Caco-2 (cell line): ENCODE measurements around the gene CLPTM1L. TPM values are rescaled to one million over a fixed set of nuclear protein-coding genes. Genes with fewer than 3 reads are reported as not detected.
A peak's percentile ranks its signal among the peaks of the same experiment; 100 is the strongest.

Experiments
- BruUV-seq: library from RNA; stranded (reverse); fragments of 400-500 nt; replicated peaks from 2 replicates; lab custom pipeline; 2021; lab: Mats Ljungman, UMichigan
- CTCF ChIA-PET: fragments of 300-600 bp; sonication (Branson Sonifier 250); formaldehyde crosslinking; loops from one replicate; lab custom pipeline; 2022; ENCODE audit warnings: antibody characterized with exemption; lab: Charles Lee
- POLR2A ChIA-PET: fragments of 300-600 bp; sonication (Branson Sonifier 250); formaldehyde crosslinking; loops from one replicate; lab custom pipeline; 2022; ENCODE audit warnings: antibody characterized with exemption; lab: Charles Lee
- DNase-seq, 2 experiments: peaks; one replicate each; pipeline versions ENCODE4 v3.0.0 to v3.0.0-alpha.2; 2020 to 2022
- H3K27me3 ChIP-seq: replicated peaks from 2 replicates; pipeline ENCODE4 v1.6.0; 2011; ENCODE audit warnings: low read length; ENCODE audit not compliant: control insufficient read depth, insufficient read depth
- H3K36me3 ChIP-seq: 2 replicates; pipeline ENCODE4 v1.5.1; 2011; ENCODE audit warnings: low read length; ENCODE audit not compliant: control insufficient read depth, insufficient read depth
- H3K4me1 ChIP-seq: fragments of 250-450 bp; sonication (Bioruptor Pico); 2 replicates; pipeline ENCODE4 v1.5.1; 2020; ENCODE audit warnings: mild to moderate bottlenecking
- H3K4me3 ChIP-seq: 2 replicates; pipeline ENCODE4 v1.5.1; 2011; ENCODE audit warnings: low read depth, mild to moderate bottlenecking, control low read depth, low read length
- H3K9me3 ChIP-seq: fragments of 250-450 bp; sonication (Bioruptor Pico); 2 replicates; pipeline ENCODE4 v1.5.1; 2020; ENCODE audit warnings: mild to moderate bottlenecking, moderate library complexity
- H3K27ac Mint-ChIP-seq: one replicate; pipeline ENCODE4 v1.8.0; 2022; ENCODE audit warnings: mixed read lengths; ENCODE audit not compliant: unreplicated experiment
- H3K27me3 Mint-ChIP-seq: one replicate; pipeline ENCODE4 v1.8.0; 2022; ENCODE audit warnings: mixed read lengths; ENCODE audit not compliant: insufficient read depth, unreplicated experiment
- H3K36me3 Mint-ChIP-seq: one replicate; pipeline ENCODE4 v1.8.0; 2022; ENCODE audit warnings: mild to moderate bottlenecking, mixed read lengths; ENCODE audit not compliant: insufficient read depth, unreplicated experiment
- H3K4me1 Mint-ChIP-seq: one replicate; pipeline ENCODE4 v1.8.0; 2022; ENCODE audit warnings: low read depth, mixed read lengths; ENCODE audit not compliant: unreplicated experiment
- H3K4me3 Mint-ChIP-seq: one replicate; pipeline ENCODE4 v1.8.0; 2022; ENCODE audit warnings: mild to moderate bottlenecking, moderate library complexity, mixed read lengths; ENCODE audit not compliant: unreplicated experiment
- H3K9me3 Mint-ChIP-seq: one replicate; pipeline ENCODE4 v1.8.0; 2022; ENCODE audit warnings: mixed read lengths; ENCODE audit not compliant: unreplicated experiment
- intact Hi-C: fragments of 100-400 bp; cut with micrococcal nuclease; formaldehyde crosslinking; loops from one replicate; pipeline ENCODE4 v1.10.0; 2022; ENCODE audit not compliant: unreplicated experiment
- total RNA-seq: library from RNA; stranded (reverse); gene quantifications from 2 replicates; pipeline ENCODE4 v1.2.3, GENCODE V29; 2022
- TF ChIP-seq, protein P1 (sequence below), 2 experiments: fragments of 200-600 bp in 1 of 2; IDR thresholded peaks; 1 replicate in 1 of 2; 2 replicates in 1 of 2; pipeline versions ENCODE4 v1.5.1 to v1.8.0; 2011 to 2022; ENCODE audit warnings: antibody characterized with exemption in 1 of 2, control low read depth in 1 of 2, inconsistent platforms in 1 of 2, low read depth in 1 of 2, low read length in 1 of 2, mild to moderate bottlenecking in 1 of 2, moderate library complexity in 1 of 2; ENCODE audit not compliant: insufficient read depth in 1 of 2, severe bottlenecking in 1 of 2, unreplicated experiment in 1 of 2

CLPTM1L gene
- total RNA-seq, 1 experiment from 2014 or later = 114 TPM

- Mint-ChIP-seq H3K9me3 (no peaks in the 10 kb centered on the region), H3K4me3 (no peak overlapping the region), H3K4me1 (peaks cover 16% of the 10 kb centered on the region), H3K27me3 (no peaks in the 10 kb centered on the region), H3K36me3 (peaks cover 64% of the 10 kb centered on the region), H3K27ac (no peak overlapping the region)
- Histone ChIP-seq H3K4me1 (peaks cover 21% of the 10 kb centered on the region), H3K27me3 (no peaks in the 10 kb centered on the region), H3K36me3 (peaks cover 4% of the 10 kb centered on the region), H3K9me3 (no peaks in the 10 kb centered on the region), H3K4me3 (no peak overlapping the region)
- ChIA-PET POLR2A (interaction anchor here (0.5 kb wide), 1 partner anchor 10 kb away, joined by 5 read pairs; no protein-coding TSS in a partner anchor), CTCF (no interaction called here)
- no TSS peak for BruUV-seq
- peak in 1 of 2 experiments; percentile 21 for DNase-seq
- intact Hi-C loops = no loop called here
- TF ChIP-seq, protein P1, sequence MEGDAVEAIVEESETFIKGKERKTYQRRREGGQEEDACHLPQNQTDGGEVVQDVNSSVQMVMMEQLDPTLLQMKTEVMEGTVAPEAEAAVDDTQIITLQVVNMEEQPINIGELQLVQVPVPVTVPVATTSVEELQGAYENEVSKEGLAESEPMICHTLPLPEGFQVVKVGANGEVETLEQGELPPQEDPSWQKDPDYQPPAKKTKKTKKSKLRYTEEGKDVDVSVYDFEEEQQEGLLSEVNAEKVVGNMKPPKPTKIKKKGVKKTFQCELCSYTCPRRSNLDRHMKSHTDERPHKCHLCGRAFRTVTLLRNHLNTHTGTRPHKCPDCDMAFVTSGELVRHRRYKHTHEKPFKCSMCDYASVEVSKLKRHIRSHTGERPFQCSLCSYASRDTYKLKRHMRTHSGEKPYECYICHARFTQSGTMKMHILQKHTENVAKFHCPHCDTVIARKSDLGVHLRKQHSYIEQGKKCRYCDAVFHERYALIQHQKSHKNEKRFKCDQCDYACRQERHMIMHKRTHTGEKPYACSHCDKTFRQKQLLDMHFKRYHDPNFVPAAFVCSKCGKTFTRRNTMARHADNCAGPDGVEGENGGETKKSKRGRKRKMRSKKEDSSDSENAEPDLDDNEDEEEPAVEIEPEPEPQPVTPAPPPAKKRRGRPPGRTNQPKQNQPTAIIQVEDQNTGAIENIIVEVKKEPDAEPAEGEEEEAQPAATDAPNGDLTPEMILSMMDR (IDR thresholded peaks at IDR 0.05; ENCODE audit: insufficient read depth in 1 of 2, low read depth in 1 of 2, low read length in 1 of 2, severe bottlenecking in 1 of 2, unreplicated experiment in 1 of 2) = no peak
Observed at GRCh38 chr5:1320436-1321344, 24.2 kb downstream of the CLPTM1L start.

- CTCF ChIA-PET = no interaction called here
- Mint-ChIP-seq H3K4me1 (peaks cover 16% of the 10 kb centered on the region), H3K9me3 (no peaks in the 10 kb centered on the region), H3K36me3 (peaks cover 56% of the 10 kb centered on the region), H3K27me3 (no peaks in the 10 kb centered on the region), H3K27ac (no peak overlapping the region), H3K4me3 (no peak overlapping the region)
- BruUV-seq = no TSS peak
- H3K36me3 ChIP-seq = peaks cover 2% of the 10 kb centered on the region
- POLR2A ChIA-PET = no interaction called here
- intact Hi-C loops = no loop called here
- no peaks in the 10 kb centered on the region for H3K27me3 ChIP-seq
- TF ChIP-seq, protein P1 (IDR thresholded peaks at IDR 0.05; ENCODE audit: insufficient read depth in 1 of 2, low read depth in 1 of 2, low read length in 1 of 2, severe bottlenecking in 1 of 2, unreplicated experiment in 1 of 2) = no peak
- peaks cover 24% of the 10 kb centered on the region for H3K4me1 ChIP-seq
- no peaks in the 10 kb centered on the region for H3K9me3 ChIP-seq
- peak in 1 of 2 experiments; percentile 32 for DNase-seq
- H3K4me3 ChIP-seq = no peak overlapping the region
Observed at GRCh38 chr5:1319436-1320256, 25.3 kb downstream of the CLPTM1L start.

GRCh38 chr5:1318659-1319251, 26.1 kb downstream of the CLPTM1L start:
- Mint-ChIP-seq H3K9me3 (no peaks in the 10 kb centered on the region), H3K4me3 (no peak overlapping the region), H3K27ac (no peak overlapping the region), H3K36me3 (peaks cover 47% of the 10 kb centered on the region), H3K4me1 (peaks cover 16% of the 10 kb centered on the region), H3K27me3 (no peaks in the 10 kb centered on the region)
- Histone ChIP-seq H3K4me3 (no peak overlapping the region), H3K4me1 (peaks cover 25% of the 10 kb centered on the region), H3K36me3 (peaks cover 2% of the 10 kb centered on the region), H3K9me3 (no peaks in the 10 kb centered on the region), H3K27me3 (no peaks in the 10 kb centered on the region)
- no TSS peak for BruUV-seq
- intact Hi-C loops = no loop called here
- TF ChIP-seq, protein P1 (IDR thresholded peaks at IDR 0.05; ENCODE audit: insufficient read depth in 1 of 2, low read depth in 1 of 2, low read length in 1 of 2, severe bottlenecking in 1 of 2, unreplicated experiment in 1 of 2) = no peak
- CTCF ChIA-PET = no interaction called here
- DNase-seq = peak in 1 of 2 experiments; percentile 21
- POLR2A ChIA-PET = no interaction called here
